Measurements from ENCODE around the gene FAM3C. TPM values are rescaled to one million over a fixed set of nuclear protein-coding genes. Genes with fewer than 3 reads are reported as not detected.

FAM3C gene
- total RNA-seq, 1 experiment from 2014 or later: 37.9 TPM

DNA sequence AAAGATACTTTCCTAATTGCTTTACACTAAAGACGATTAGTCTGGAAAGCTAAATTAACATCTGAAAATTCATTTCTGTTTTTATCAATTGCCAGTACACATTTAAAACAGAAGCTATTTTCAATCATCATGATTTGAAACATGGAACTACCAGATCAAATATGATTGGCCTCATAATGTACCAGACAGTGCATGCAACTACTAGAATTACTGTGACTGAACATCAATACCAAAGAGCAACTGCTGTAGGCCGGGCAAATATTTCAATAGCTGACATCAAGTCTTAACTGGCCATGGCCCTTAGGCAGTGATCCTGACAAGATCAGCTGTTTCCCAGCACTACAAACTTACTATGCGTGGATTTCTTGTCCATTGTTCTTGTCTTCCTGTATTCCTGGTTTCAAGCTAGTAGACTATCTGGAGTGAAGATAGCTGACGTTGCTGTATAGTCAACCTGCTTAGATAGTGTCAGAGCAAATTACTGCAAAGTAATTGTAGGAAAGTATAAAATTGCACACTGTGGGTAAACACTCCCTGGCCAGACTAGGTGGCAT, 89.0 kb downstream of the FAM3C start:
- TF ChIP-seq EZH2phosphoT487 (IDR thresholded peaks at IDR 0.05; ENCODE audit: borderline replicate concordance, low read length) (no peak), EZH2 (IDR thresholded peaks at IDR 0.05; ENCODE audit: low read length, unreplicated experiment) (no peak)
- TF ChIP-seq, protein P1, sequence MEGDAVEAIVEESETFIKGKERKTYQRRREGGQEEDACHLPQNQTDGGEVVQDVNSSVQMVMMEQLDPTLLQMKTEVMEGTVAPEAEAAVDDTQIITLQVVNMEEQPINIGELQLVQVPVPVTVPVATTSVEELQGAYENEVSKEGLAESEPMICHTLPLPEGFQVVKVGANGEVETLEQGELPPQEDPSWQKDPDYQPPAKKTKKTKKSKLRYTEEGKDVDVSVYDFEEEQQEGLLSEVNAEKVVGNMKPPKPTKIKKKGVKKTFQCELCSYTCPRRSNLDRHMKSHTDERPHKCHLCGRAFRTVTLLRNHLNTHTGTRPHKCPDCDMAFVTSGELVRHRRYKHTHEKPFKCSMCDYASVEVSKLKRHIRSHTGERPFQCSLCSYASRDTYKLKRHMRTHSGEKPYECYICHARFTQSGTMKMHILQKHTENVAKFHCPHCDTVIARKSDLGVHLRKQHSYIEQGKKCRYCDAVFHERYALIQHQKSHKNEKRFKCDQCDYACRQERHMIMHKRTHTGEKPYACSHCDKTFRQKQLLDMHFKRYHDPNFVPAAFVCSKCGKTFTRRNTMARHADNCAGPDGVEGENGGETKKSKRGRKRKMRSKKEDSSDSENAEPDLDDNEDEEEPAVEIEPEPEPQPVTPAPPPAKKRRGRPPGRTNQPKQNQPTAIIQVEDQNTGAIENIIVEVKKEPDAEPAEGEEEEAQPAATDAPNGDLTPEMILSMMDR (conservative IDR thresholded peaks at IDR 0.05; ENCODE audit: low read depth, low read length): no peak
- Histone ChIP-seq H3K27ac (ENCODE audit: low read length) (no peak overlapping the region), H3K9me2 (replicated peaks; ENCODE audit: low read length) (no peaks in the 10 kb centered on the region), H3K9me3 (ENCODE audit: low read length) (no peaks in the 10 kb centered on the region), H3F3A (ENCODE audit: low read length, unreplicated experiment) (no peaks in the 10 kb centered on the region), H3K36me3 (ENCODE audit: low read depth, low read length) (no peaks in the 10 kb centered on the region), H3K4me2 (ENCODE audit: low read length) (no peak overlapping the region), H4K20me1 (ENCODE audit: low read length) (no peaks in the 10 kb centered on the region), H3K9ac (ENCODE audit: low read length) (no peak overlapping the region), H3K4me3 (ENCODE audit: low read length) (no peak overlapping the region), H3K79me2 (ENCODE audit: low read length) (no peaks in the 10 kb centered on the region), H3K4me1 (ENCODE audit: insufficient read depth, low read length) (peaks cover 10% of the 10 kb centered on the region), H2AFZ (ENCODE audit: low read length) (no peak overlapping the region), H3K27me3 (ENCODE audit: low read length) (no peaks in the 10 kb centered on the region)
- ATAC-seq: no peak
- ChIA-PET POLR2A (ENCODE audit: unreplicated experiment) (interaction anchor here (0.6 kb wide), 1 partner anchor 50 kb away, joined by 4 read pairs; no protein-coding TSS in a partner anchor), CTCF (no interaction called here)
- BruUV-seq (replicated peaks): no TSS peak
- intact Hi-C loops (cut with micrococcal nuclease): no loop called here
- DNase-seq: no peak

DNA sequence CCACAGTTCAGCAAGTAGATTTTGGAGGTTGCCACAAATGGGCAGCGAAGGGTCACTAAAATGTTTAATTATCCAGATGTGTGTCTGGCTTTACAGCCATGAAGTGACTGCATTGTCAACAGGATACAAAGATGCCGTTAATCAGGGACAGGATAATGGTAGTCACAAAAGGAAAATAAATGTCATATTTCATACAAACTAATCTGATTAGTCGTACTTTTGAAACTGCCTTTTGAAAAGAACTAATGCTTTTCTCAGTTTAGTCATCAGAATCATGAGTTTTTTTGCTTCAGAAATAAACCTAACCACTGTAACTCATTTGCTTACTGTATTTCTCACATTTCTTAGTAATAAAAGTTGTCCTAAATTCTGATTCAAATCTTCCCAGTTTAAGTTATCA, 89.5 kb downstream of the FAM3C start:
- BruUV-seq (replicated peaks): no TSS peak
- no peaks in the 10 kb centered on the region for H3K79me2 ChIP-seq (ENCODE audit: low read length)
- intact Hi-C loops (cut with micrococcal nuclease): no loop called here
- ChIA-PET POLR2A (ENCODE audit: unreplicated experiment) (interaction anchor here (0.6 kb wide), 1 partner anchor 50 kb away, joined by 4 read pairs; no protein-coding TSS in a partner anchor), CTCF (no interaction called here)
- H3K9me2 ChIP-seq (replicated peaks; ENCODE audit: low read length): no peaks in the 10 kb centered on the region
- H3K36me3 ChIP-seq (ENCODE audit: low read depth, low read length): no peaks in the 10 kb centered on the region
- no peak overlapping the region for H3K4me2 ChIP-seq (ENCODE audit: low read length)
- no peak for DNase-seq
- no peak for ATAC-seq
- TF ChIP-seq, protein P1 (conservative IDR thresholded peaks at IDR 0.05; ENCODE audit: low read depth, low read length): no peak
- TF ChIP-seq EZH2phosphoT487 (IDR thresholded peaks at IDR 0.05; ENCODE audit: borderline replicate concordance, low read length) (no peak), EZH2 (IDR thresholded peaks at IDR 0.05; ENCODE audit: low read length, unreplicated experiment) (no peak)
- no peak overlapping the region for H3K27ac ChIP-seq (ENCODE audit: low read length)
- no peak overlapping the region for H3K4me3 ChIP-seq (ENCODE audit: low read length)
- no peaks in the 10 kb centered on the region for H4K20me1 ChIP-seq (ENCODE audit: low read length)
- H3K27me3 ChIP-seq (ENCODE audit: low read length): no peaks in the 10 kb centered on the region
- H2AFZ ChIP-seq (ENCODE audit: low read length): peak overlapping the region; percentile 47; the same call in 1 of the 2 replicates
- H3K9ac ChIP-seq (ENCODE audit: low read length): no peak overlapping the region
- H3F3A ChIP-seq (ENCODE audit: low read length, unreplicated experiment): no peaks in the 10 kb centered on the region
- H3K4me1 ChIP-seq (ENCODE audit: insufficient read depth, low read length): peaks cover 15% of the 10 kb centered on the region
- H3K9me3 ChIP-seq (ENCODE audit: low read length): no peaks in the 10 kb centered on the region

DNA sequence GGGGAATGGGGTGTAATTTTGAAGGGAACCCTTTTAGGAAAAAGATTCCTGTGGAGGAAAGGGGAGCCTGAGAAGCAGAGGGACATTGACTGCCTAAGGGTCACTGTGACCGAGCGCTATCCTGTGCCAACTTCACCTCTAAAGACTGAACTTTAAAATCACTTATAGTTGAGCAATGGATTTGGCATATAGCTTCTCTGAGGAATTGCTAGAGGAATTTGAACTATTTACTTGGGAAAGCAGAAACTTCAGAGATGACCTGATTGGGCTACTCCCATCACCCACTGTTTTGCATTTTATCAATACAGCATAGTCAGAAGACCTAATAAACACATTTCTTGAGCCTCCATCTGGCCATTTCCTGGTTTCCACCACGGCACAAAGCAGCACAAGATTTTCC, 91.0 kb downstream of the FAM3C start:
- no peaks in the 10 kb centered on the region for H3K27me3 ChIP-seq (ENCODE audit: low read length)
- H3K79me2 ChIP-seq (ENCODE audit: low read length): no peaks in the 10 kb centered on the region
- ChIA-PET CTCF (no interaction called here), POLR2A (ENCODE audit: unreplicated experiment) (no interaction called here)
- DNase-seq: no peak
- no peak overlapping the region for H2AFZ ChIP-seq (ENCODE audit: low read length)
- H3K4me1 ChIP-seq (ENCODE audit: insufficient read depth, low read length): peaks cover 28% of the 10 kb centered on the region
- H4K20me1 ChIP-seq (ENCODE audit: low read length): no peaks in the 10 kb centered on the region
- ATAC-seq: no peak
- BruUV-seq (replicated peaks): no TSS peak
- H3K4me2 ChIP-seq (ENCODE audit: low read length): no peak overlapping the region
- no peak overlapping the region for H3K27ac ChIP-seq (ENCODE audit: low read length)
- no peak overlapping the region for H3K9ac ChIP-seq (ENCODE audit: low read length)
- H3K9me3 ChIP-seq (ENCODE audit: low read length): no peaks in the 10 kb centered on the region
- H3K9me2 ChIP-seq (replicated peaks; ENCODE audit: low read length): no peaks in the 10 kb centered on the region
- H3K4me3 ChIP-seq (ENCODE audit: low read length): no peak overlapping the region
- H3K36me3 ChIP-seq (ENCODE audit: low read depth, low read length): no peaks in the 10 kb centered on the region
- TF ChIP-seq EZH2 (IDR thresholded peaks at IDR 0.05; ENCODE audit: low read length, unreplicated experiment): no peak
- TF ChIP-seq EZH2phosphoT487 (IDR thresholded peaks at IDR 0.05; ENCODE audit: borderline replicate concordance, low read length): no peak
- H3F3A ChIP-seq (ENCODE audit: low read length, unreplicated experiment): no peaks in the 10 kb centered on the region
- intact Hi-C loops (cut with micrococcal nuclease): no loop called here
